HCT116 (cell line): ENCODE results near the gene ZYX. TPM values are rescaled to one million over a fixed set of nuclear protein-coding genes. Genes with fewer than 3 reads are reported as not detected.

Experiments used
- ATAC-seq: fragments of 200-7000 bp; cut with Tn5 transposase; 2 replicates; pipeline ENCODE4 v1.9.1; 2020; ENCODE audit warnings: mild to moderate bottlenecking, moderate library complexity
- Bru-seq: library from RNA; stranded (reverse); fragments of 400-500 nt; gene quantifications from one replicate; lab custom pipeline; 2021; lab: Mats Ljungman, UMichigan
- BruChase-seq, 2 experiments: library from RNA; stranded (reverse); fragments of 400-500 nt; gene quantifications; one replicate each; lab custom pipeline; 2021; lab: Mats Ljungman, UMichigan
- BruUV-seq: library from RNA; stranded (reverse); fragments of 400-500 nt; replicated peaks from 2 replicates; lab custom pipeline; 2021; lab: Mats Ljungman, UMichigan
- CTCF ChIA-PET: fragments of 300-600 bp; sonication (Branson Sonifier 250); formaldehyde crosslinking; loops from one replicate; lab custom pipeline; 2021; ENCODE audit warnings: antibody characterized with exemption; lab: Charles Lee
- POLR2A ChIA-PET: fragments of 300-600, 350-600 bp; sonication (Branson Sonifier 250); formaldehyde crosslinking; loops from one replicate; lab custom pipeline; 2021; ENCODE audit warnings: antibody characterized with exemption; lab: Charles Lee
- RAD21 ChIA-PET, 2 experiments: fragments of 300-600 bp; sonication (Branson Sonifier 250); formaldehyde crosslinking; loops; one replicate each; lab custom pipeline; 2023; ENCODE audit warnings: low total read pairs in 2 of 2; ENCODE audit not compliant: uncharacterized antibody in 2 of 2, unreplicated experiment in 2 of 2, low non-redundant PET in 1 of 2; lab: Charles Lee
- DNase-seq: peaks from one replicate; pipeline ENCODE4 v3.0.0-alpha.2; 2010; ENCODE audit warnings: low read depth, low spot score
- H2AFZ ChIP-seq: fragments of 200-600 bp; shearing (Covaris generic), sonication (generic); 2 replicates; pipeline ENCODE4 v1.6.1; 2017; ENCODE audit warnings: low read depth, mixed run types, mixed read lengths, antibody characterized with exemption, low read length; ENCODE audit not compliant: poor library complexity, severe bottlenecking
- H3K27ac ChIP-seq: 2 replicates; pipeline ENCODE4 v1.5.1; 2012; ENCODE audit warnings: low read depth, low read length
- H3K27me3 ChIP-seq: fragments of 200-600 bp; sonication (generic); 2 replicates; pipeline ENCODE4 v1.6.1; 2016; ENCODE audit warnings: mixed run types, low read length, mixed read lengths; ENCODE audit not compliant: insufficient read depth
- H3K36me3 ChIP-seq, 2 experiments: fragments of 200-500 bp in 1 of 2; fragments of 200-600 bp in 1 of 2; sonication (Bioruptor generic) in 1 of 2; sonication (generic) in 1 of 2; 2 replicates each; pipeline versions ENCODE4 v1.5.1 to v1.6.1; 2014 to 2016; ENCODE audit warnings: low read length in 2 of 2, inconsistent platforms in 1 of 2, mixed read lengths in 1 of 2, mixed run types in 1 of 2; ENCODE audit not compliant: insufficient read depth in 2 of 2, control insufficient read depth in 1 of 2
- H3K4me1 ChIP-seq, 2 experiments: fragments of 200-600 bp in 1 of 2; sonication (generic) in 1 of 2; 2 replicates each; pipeline versions ENCODE4 v1.5.1 to v1.6.1; 2012 to 2017; ENCODE audit warnings: low read length in 2 of 2, inconsistent platforms in 1 of 2, mild to moderate bottlenecking in 1 of 2, mixed read lengths in 1 of 2, mixed run types in 1 of 2, moderate library complexity in 1 of 2; ENCODE audit not compliant: insufficient read depth in 2 of 2, control insufficient read depth in 1 of 2
- H3K4me2 ChIP-seq: fragments of 200-600 bp; sonication (generic); 2 replicates; pipeline ENCODE4 v1.6.1; 2017; ENCODE audit warnings: mixed run types, low read length, mixed read lengths
- H3K4me3 ChIP-seq, 2 experiments: fragments of 200-600 bp in 1 of 2; sonication (generic) in 1 of 2; replicated peaks in 1 of 2; 2 replicates each; pipeline ENCODE4 v1.5.1; 2011 to 2016; ENCODE audit warnings: low read length in 2 of 2, control low read depth in 1 of 2, low read depth in 1 of 2, mild to moderate bottlenecking in 1 of 2, mixed read lengths in 1 of 2, mixed run types in 1 of 2
- H3K79me2 ChIP-seq: fragments of 200-600 bp; sonication (generic); 2 replicates; pipeline ENCODE4 v1.6.1; 2017; ENCODE audit warnings: mild to moderate bottlenecking, mixed run types, low read length, moderate library complexity, mixed read lengths; ENCODE audit not compliant: insufficient read depth
- H3K9ac ChIP-seq: fragments of 200-600 bp; sonication (generic); 2 replicates; pipeline ENCODE4 v1.6.1; 2016; ENCODE audit warnings: low read length, mixed read lengths
- H3K9me2 ChIP-seq: fragments of 200-600 bp; sonication (generic), shearing (Covaris generic); 2 replicates; pipeline ENCODE4 v1.6.1; 2017; ENCODE audit warnings: mixed run types, mild to moderate bottlenecking, moderate library complexity; ENCODE audit not compliant: insufficient read depth
- H3K9me3 ChIP-seq, 2 experiments: fragments of 200-500 bp in 1 of 2; fragments of 200-600 bp in 1 of 2; sonication (Bioruptor generic) in 1 of 2; sonication (generic) in 1 of 2; 2 replicates each; pipeline ENCODE4 v1.6.1; 2014 to 2017; ENCODE audit warnings: low read length in 2 of 2, mixed read lengths in 2 of 2, inconsistent platforms in 1 of 2, low read depth in 1 of 2, mild to moderate bottlenecking in 1 of 2, mixed run types in 1 of 2, moderate library complexity in 1 of 2; ENCODE audit not compliant: control insufficient read depth in 1 of 2, insufficient read depth in 1 of 2
- H4K20me1 ChIP-seq: fragments of 200-600 bp; sonication (generic), shearing (Covaris generic); 2 replicates; pipeline ENCODE4 v1.6.1; 2017; ENCODE audit warnings: mixed run types, mild to moderate bottlenecking, moderate library complexity; ENCODE audit not compliant: insufficient read depth
- POLR2AphosphoS5 ChIP-seq: IDR thresholded peaks from 2 replicates; pipeline ENCODE4 v1.6.1; 2011; ENCODE audit warnings: mild to moderate bottlenecking, low read depth, low read length, moderate library complexity
- TCF7L2 ChIP-seq: IDR thresholded peaks from 2 replicates; pipeline ENCODE4 v1.7.0; 2011; ENCODE audit warnings: borderline replicate concordance, inconsistent platforms; ENCODE audit not compliant: insufficient read depth, insufficient read length; ENCODE audit errors: extremely low read depth
- ZFX ChIP-seq: fragments of 450-650 bp; IDR thresholded peaks from 2 replicates; pipeline ENCODE4 v1.6.1; 2017
- intact Hi-C: fragments of 100-400 bp; cut with micrococcal nuclease; formaldehyde crosslinking; loops from 2 replicates; pipeline ENCODE4 v1.10.0; 2022
- long read RNA-seq: library from polyadenylated mRNA; unstranded; transcript quantifications from one replicate; pipeline ENCODE4 v2.0.0, GENCODE V29; 2021; ENCODE audit not compliant: unreplicated experiment
- polyA plus RNA-seq: library from polyadenylated mRNA; unstranded; fragments of >200 nt; gene quantifications from 2 replicates; pipeline ENCODE4 v1.2.1, GENCODE V29; 2012; ENCODE audit warnings: missing spikeins
- total RNA-seq: library from RNA; stranded (reverse); gene quantifications from one replicate; pipeline ENCODE4 v1.2.1, GENCODE V29; 2021; ENCODE audit not compliant: unreplicated experiment
- TF ChIP-seq, protein P1 (sequence below), 3 experiments: fragments of 200-600 bp in 1 of 3; sonication (generic) in 1 of 3; IDR thresholded peaks in 2 of 3; conservative IDR thresholded peaks in 1 of 3; 2 replicates each; pipeline ENCODE4 v1.5.1; 2012 to 2017; ENCODE audit warnings: low read depth in 2 of 3, low read length in 2 of 3, antibody characterized with exemption in 1 of 3, borderline replicate concordance in 1 of 3, control low read depth in 1 of 3, mild to moderate bottlenecking in 1 of 3, mixed read lengths in 1 of 3, mixed run types in 1 of 3, moderate library complexity in 1 of 3; ENCODE audit not compliant: insufficient read depth in 1 of 3

The ZYX gene, protein sequence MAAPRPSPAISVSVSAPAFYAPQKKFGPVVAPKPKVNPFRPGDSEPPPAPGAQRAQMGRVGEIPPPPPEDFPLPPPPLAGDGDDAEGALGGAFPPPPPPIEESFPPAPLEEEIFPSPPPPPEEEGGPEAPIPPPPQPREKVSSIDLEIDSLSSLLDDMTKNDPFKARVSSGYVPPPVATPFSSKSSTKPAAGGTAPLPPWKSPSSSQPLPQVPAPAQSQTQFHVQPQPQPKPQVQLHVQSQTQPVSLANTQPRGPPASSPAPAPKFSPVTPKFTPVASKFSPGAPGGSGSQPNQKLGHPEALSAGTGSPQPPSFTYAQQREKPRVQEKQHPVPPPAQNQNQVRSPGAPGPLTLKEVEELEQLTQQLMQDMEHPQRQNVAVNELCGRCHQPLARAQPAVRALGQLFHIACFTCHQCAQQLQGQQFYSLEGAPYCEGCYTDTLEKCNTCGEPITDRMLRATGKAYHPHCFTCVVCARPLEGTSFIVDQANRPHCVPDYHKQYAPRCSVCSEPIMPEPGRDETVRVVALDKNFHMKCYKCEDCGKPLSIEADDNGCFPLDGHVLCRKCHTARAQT
- total RNA-seq (144 TPM), Bru-seq, nascent RNA (percentile 89 among the genes with signal in this experiment), BruChase-seq, experiment 1, labeled RNA remaining after a 6-hour chase (percentile 95 among the genes with signal in this experiment), BruChase-seq, experiment 2, labeled RNA remaining after a 2-hour chase (percentile 91 among the genes with signal in this experiment)
- polyA plus RNA-seq, result 188 and 199 TPM in 2 replicates
- long read RNA-seq, transcript ZYX-201 (10 exons, 2,493 nt), result major isoform, 10 of 145 reads
- long read RNA-seq, partial matches to known transcripts, result 107 of 145 reads
- long read RNA-seq, other reads (novel, unspliced or antisense), result 27 of 145 reads

DNA sequence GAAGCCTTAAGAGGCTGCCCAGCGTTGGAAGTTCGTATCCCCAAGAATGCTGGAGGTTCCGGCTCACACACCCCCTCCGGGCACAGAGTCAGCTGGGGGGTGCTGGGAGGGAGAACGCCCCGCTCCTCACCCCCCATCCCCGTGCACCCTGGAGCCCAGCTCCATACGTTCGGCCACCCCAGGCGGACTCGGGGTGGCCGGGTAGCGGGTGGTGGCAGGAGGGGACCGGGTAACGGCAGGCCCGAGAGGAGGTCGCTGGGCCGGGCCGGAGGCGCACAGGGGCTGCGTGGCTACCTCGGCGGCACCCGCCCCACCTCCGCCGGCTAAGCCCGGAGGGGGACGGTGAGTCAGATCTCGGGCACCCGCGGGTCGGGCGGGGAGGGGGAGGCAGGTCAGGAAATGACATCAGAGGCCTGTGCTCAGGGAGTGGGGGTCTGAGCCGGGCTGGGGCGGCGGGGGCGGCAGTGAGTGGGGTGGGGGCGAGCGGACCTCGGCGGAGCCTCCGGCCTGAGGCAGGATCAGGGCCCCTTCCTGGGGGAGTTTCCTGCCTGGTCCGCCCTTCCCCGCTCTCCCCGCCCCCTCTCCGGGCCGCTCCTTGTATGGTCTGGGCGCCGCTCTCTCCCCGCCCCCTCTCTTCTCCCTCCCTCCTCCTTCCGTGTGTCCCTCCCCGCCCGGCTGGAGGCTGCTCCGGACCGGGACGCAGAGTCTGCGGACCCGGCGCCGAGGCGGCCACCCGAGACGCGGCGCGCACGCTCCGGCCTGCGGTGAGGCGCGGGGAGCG lies at the start of gene ZYX:
ZYX (plus strand) TSS at position 700 of the 781 bp plus-strand sequence. CDS start 227 bp downstream, outside the sequence.
- Histone ChIP-seq H3K9ac (peak within 1 kb of the TSS; percentile 93), H3K9me2 (no peaks in the 10 kb centered on the region), H3K27me3 (no peaks in the 10 kb centered on the region), H3K9me3 (no peaks in the 10 kb centered on the region), H2AFZ (no peak within 1 kb of the TSS)
- no TSS peak for BruUV-seq
- RAD21 ChIA-PET, result interaction anchor here in 1 of 2 experiments (0.8 kb wide), 1 partner anchor 28 kb away, joined by 5 read pairs; the partner anchor contains the start of gene EPHA1
- TF ChIP-seq TCF7L2 (peak; percentile 43), POLR2AphosphoS5 (peak; percentile 78), ZFX (peak; percentile 35; the same call in 1 of the 2 replicates)
- TF ChIP-seq, protein P1, sequence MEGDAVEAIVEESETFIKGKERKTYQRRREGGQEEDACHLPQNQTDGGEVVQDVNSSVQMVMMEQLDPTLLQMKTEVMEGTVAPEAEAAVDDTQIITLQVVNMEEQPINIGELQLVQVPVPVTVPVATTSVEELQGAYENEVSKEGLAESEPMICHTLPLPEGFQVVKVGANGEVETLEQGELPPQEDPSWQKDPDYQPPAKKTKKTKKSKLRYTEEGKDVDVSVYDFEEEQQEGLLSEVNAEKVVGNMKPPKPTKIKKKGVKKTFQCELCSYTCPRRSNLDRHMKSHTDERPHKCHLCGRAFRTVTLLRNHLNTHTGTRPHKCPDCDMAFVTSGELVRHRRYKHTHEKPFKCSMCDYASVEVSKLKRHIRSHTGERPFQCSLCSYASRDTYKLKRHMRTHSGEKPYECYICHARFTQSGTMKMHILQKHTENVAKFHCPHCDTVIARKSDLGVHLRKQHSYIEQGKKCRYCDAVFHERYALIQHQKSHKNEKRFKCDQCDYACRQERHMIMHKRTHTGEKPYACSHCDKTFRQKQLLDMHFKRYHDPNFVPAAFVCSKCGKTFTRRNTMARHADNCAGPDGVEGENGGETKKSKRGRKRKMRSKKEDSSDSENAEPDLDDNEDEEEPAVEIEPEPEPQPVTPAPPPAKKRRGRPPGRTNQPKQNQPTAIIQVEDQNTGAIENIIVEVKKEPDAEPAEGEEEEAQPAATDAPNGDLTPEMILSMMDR (IDR thresholded peaks at IDR 0.05 in 2 of 3, conservative IDR thresholded peaks at IDR 0.05 in 1 of 3; ENCODE audit: borderline replicate concordance in 1 of 3, insufficient read depth in 1 of 3, low read depth in 2 of 3, low read length in 2 of 3), result no peak
- TF ChIP-seq, all 23 proteins: peak for 3
- DNase-seq (peak; percentile 64), ATAC-seq (peak; percentile 84)
- POLR2A ChIA-PET, result interaction anchor here (1.0 kb wide), 2 partner anchors 11 to 12 kb away, joined by 3 read pairs; no protein-coding TSS in a partner anchor
- H3K4me2 ChIP-seq, result peak within 1 kb of the TSS; percentile 98
- peak within 1 kb of the TSS; percentile 96 for H3K27ac ChIP-seq
- peak within 1 kb of the TSS; percentile 73 to 93 for H3K4me3 ChIP-seq
- intact Hi-C loops, result no loop called here
- H3K4me1 ChIP-seq, result peaks cover 13 to 27% of the 10 kb centered on the region in 2 experiments
- no peaks in the 10 kb centered on the region for H4K20me1 ChIP-seq
- CTCF ChIA-PET, result interaction anchor here (0.7 to 1.9 kb wide), 14 partner anchors 9 to 140 kb away, joined by 3 to 13 read pairs (median 5); partner anchors contain the start of genes CASP2 and EPHA1
- H3K79me2 ChIP-seq, result peaks cover 55% of the 10 kb centered on the region
- peaks cover 5 to 9% of the 10 kb centered on the region in 2 experiments; a peak in 2 of 4 replicates for H3K36me3 ChIP-seq
